Esophagus squamous epithelium (tissue), 4 donors: ENCODE results near the gene EML1.

ENCODE experiments used
- CTCF ChIP-seq, 6 experiments: fragments of 450-650 bp in 4 of 6; fragments of 200-600 bp in 2 of 6; sonication (generic) in 2 of 6; IDR thresholded peaks; one replicate each; pipeline ENCODE4 v1.5.1; 2016 to 2019; ENCODE audit warnings: antibody characterized with exemption in 6 of 6, mild to moderate bottlenecking in 4 of 6, moderate library complexity in 4 of 6
- POLR2A ChIP-seq, 4 donors: fragments of 450-650 bp; IDR thresholded peaks; one replicate each; pipeline ENCODE4 v1.6.1; 2017; ENCODE audit warnings: antibody characterized with exemption in 4 of 4, mild to moderate bottlenecking in 4 of 4, moderate library complexity in 3 of 4

GRCh38 chr14:99773521-99774497 lies 19.4 kb upstream of the EML1 start:
- no peak for TF ChIP-seq CTCF (IDR thresholded peaks at IDR 0.05)
- TF ChIP-seq POLR2A (IDR thresholded peaks at IDR 0.05): no peak
